Memory B cell (primary cell): Measurements from ENCODE around the gene PPP3CA.

Experiments used
- ATAC-seq: fragments of 150-1000 bp; cut with Tn5 transposase; 2 replicates; pipeline ENCODE4 v1.10.0; 2021; ENCODE audit warnings: low read depth, mild to moderate bottlenecking, moderate library complexity
- DNase-seq, 2 donors: peaks; one replicate each; pipeline ENCODE4 v3.0.0; 2022; ENCODE audit warnings: low spot score in 2 of 2
- H3K27ac Mint-ChIP-seq: one replicate; pipeline ENCODE4 v1.8.0; 2022; ENCODE audit warnings: mild to moderate bottlenecking, moderate library complexity, mixed read lengths
- H3K27me3 Mint-ChIP-seq: one replicate; pipeline ENCODE4 v1.8.0; 2022; ENCODE audit warnings: mixed read lengths
- H3K36me3 Mint-ChIP-seq: one replicate; pipeline ENCODE4 v1.8.0; 2022; ENCODE audit warnings: mild to moderate bottlenecking, mixed read lengths
- H3K4me1 Mint-ChIP-seq: one replicate; pipeline ENCODE4 v1.8.0; 2022; ENCODE audit warnings: mixed read lengths
- H3K4me3 Mint-ChIP-seq: one replicate; pipeline ENCODE4 v1.8.0; 2022; ENCODE audit warnings: mild to moderate bottlenecking, moderate library complexity, mixed read lengths
- H3K9me3 Mint-ChIP-seq: one replicate; pipeline ENCODE4 v1.8.0; 2022; ENCODE audit warnings: mixed read lengths

Gene PPP3CA

GRCh38 chr4:101218346-101218745, 129.0 kb downstream of the PPP3CA start:
- Mint-ChIP-seq H3K4me3 (no peak overlapping the region), H3K9me3 (no peaks in the 10 kb centered on the region), H3K27ac (no peak overlapping the region), H3K27me3 (no peaks in the 10 kb centered on the region), H3K4me1 (peaks cover 38% of the 10 kb centered on the region), H3K36me3 (no peaks in the 10 kb centered on the region)
- ATAC-seq (no peak), DNase-seq (no peak)

DNA sequence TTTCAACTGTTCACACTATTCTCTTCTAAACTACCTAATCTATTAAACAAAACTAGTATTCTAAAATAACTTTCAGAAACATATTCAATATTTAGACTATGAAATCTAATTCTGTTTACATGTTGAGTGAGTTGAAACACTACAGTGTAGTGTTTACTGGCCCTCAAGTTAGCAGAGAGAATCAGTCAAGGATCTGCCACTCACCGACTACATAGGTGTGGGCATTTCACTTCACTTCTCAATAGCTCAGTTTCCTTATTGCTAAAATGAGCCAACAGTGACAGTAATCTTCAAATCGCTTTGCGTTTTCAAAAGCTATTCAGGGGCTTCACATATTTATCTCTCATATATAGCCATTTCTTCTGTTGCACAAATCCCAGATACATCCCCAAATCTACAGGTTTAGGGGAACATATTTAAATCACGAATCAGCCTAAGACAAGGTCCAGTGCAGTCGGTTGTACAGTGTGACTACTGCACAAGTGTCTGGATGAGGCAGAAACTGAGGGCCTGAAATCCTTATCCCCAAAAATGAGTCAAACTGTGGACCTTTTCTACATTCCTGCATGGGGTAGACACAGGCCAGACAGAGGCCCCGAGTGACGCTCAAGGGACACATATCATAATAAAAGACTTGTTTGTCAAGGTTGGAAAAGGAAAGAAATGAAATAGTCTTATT, 129.8 kb downstream of the PPP3CA start:
- Mint-ChIP-seq H3K27ac (peak overlapping the region; percentile 19), H3K9me3 (no peaks in the 10 kb centered on the region)

GRCh38 chr4:101211146-101211553, 136.2 kb downstream of the PPP3CA start:
- no peak for DNase-seq
- Mint-ChIP-seq H3K27ac (no peak overlapping the region), H3K9me3 (no peaks in the 10 kb centered on the region), H3K4me1 (peaks cover 43% of the 10 kb centered on the region), H3K4me3 (no peak overlapping the region), H3K27me3 (no peaks in the 10 kb centered on the region), H3K36me3 (no peaks in the 10 kb centered on the region)
- no peak for ATAC-seq

More for the DNA sequence above, 129.8 kb downstream of the PPP3CA start:
- no peaks in the 10 kb centered on the region for H3K36me3 Mint-ChIP-seq
- no peaks in the 10 kb centered on the region for H3K27me3 Mint-ChIP-seq
- no peak for ATAC-seq
- peaks cover 31% of the 10 kb centered on the region for H3K4me1 Mint-ChIP-seq
- H3K4me3 Mint-ChIP-seq = no peak overlapping the region
- no peak for DNase-seq

GRCh38 chr4:101210331-101210730, 137.0 kb downstream of the PPP3CA start:
- ATAC-seq (no peak), DNase-seq (no peak)
- Mint-ChIP-seq H3K9me3 (no peaks in the 10 kb centered on the region), H3K27ac (no peak overlapping the region), H3K4me1 (peaks cover 49% of the 10 kb centered on the region), H3K27me3 (no peaks in the 10 kb centered on the region), H3K36me3 (no peaks in the 10 kb centered on the region), H3K4me3 (no peak overlapping the region)

DNA sequence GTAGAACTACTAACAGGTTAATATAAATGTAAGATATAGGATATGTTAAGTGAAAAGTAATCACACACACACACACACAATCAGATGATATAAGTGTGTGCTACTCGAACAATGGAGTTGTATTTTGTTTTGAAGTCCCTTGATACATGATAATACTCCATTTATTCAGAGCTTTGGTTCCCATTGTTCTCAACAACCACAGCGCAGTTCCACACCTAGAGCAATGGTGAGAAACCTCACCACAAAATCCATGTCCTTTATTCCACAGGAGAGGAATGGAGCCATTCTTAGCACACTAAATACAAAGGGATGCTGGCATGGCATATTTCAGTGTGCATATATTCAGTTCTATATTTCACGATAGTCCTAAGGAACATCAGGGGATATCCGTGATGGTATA, 139.2 kb downstream of the PPP3CA start:
- Mint-ChIP-seq H3K27ac (no peak overlapping the region), H3K9me3 (no peaks in the 10 kb centered on the region), H3K4me1 (peaks cover 43% of the 10 kb centered on the region), H3K27me3 (no peaks in the 10 kb centered on the region), H3K36me3 (no peaks in the 10 kb centered on the region), H3K4me3 (no peak overlapping the region)
- DNase-seq (no peak), ATAC-seq (no peak)

DNA sequence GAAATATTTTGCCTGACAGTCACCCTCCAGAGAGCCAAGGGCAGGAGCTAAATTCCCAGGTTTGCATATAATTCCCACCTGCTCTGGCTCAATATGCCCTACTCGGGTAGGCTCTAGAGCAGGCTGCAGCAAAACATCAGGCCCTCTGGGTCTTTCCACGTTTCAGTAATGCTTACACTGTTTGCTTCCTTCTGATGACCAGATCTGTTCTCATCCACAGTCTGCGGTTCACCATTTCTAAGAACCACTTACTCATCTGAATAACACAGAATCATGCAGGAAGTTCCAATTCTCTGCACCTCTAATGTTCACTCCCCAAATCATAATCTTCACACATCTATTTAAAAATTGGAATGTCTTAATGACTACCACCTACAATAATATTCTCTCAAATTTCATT, 141.4 kb downstream of the PPP3CA start:
- H3K4me1 Mint-ChIP-seq = peaks cover 44% of the 10 kb centered on the region
- no peaks in the 10 kb centered on the region for H3K27me3 Mint-ChIP-seq
- ATAC-seq = peak; percentile 66
- DNase-seq = no peak
- no peaks in the 10 kb centered on the region for H3K9me3 Mint-ChIP-seq
- no peaks in the 10 kb centered on the region for H3K36me3 Mint-ChIP-seq
- H3K27ac Mint-ChIP-seq = peak overlapping the region; percentile 9
- no peak overlapping the region for H3K4me3 Mint-ChIP-seq

GRCh38 chr4:101201421-101201820, 145.9 kb downstream of the PPP3CA start:
- peaks cover 52% of the 10 kb centered on the region for H3K4me1 Mint-ChIP-seq
- no peaks in the 10 kb centered on the region for H3K27me3 Mint-ChIP-seq
- peak overlapping the region; percentile 60 for H3K27ac Mint-ChIP-seq
- H3K4me3 Mint-ChIP-seq = no peak overlapping the region
- DNase-seq = no peak
- peaks cover under 1% of the 10 kb centered on the region for H3K36me3 Mint-ChIP-seq
- no peak for ATAC-seq
- no peaks in the 10 kb centered on the region for H3K9me3 Mint-ChIP-seq

GRCh38 chr4:101200561-101200960, 146.8 kb downstream of the PPP3CA start:
- Mint-ChIP-seq H3K9me3 (no peaks in the 10 kb centered on the region), H3K4me3 (no peak overlapping the region), H3K27me3 (no peaks in the 10 kb centered on the region), H3K27ac (peak overlapping the region; percentile 71), H3K36me3 (peaks cover 6% of the 10 kb centered on the region), H3K4me1 (peaks cover 49% of the 10 kb centered on the region)
- DNase-seq (no peak), ATAC-seq (no peak)

DNA sequence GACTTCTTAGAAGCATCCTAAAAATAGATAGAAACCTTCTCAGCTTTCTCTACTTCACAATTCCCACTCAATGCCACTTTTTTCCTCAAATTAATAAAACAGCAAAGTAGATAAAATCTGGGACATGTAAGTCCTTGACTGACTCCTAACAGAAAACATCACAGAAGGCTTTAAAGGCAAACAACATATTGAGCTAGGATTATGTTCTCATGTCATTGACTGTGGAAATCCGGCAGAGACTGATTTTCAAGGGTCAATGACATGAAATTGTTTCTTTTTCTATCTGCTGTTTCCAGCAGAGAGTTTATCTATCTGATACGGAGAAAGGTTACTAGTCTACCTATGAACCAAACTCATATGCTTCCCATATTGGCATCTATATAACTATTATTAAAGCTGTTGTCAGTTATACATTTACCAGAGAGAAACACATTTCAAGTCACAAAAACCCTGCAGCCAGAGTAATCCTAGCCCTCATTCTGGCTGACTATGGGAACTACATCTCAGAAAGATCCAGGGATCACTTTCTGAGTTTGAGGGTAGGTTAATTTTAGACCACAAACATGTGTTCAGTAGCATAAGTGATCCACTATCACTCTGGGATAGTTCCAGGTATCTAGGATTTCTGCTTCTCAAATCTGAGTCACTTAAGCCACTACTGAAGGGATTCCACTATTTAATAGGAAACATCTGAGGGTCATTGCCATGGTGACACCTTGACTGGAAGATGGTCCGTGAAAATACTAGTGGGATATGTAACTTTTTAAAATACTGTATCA, 147.6 kb downstream of the PPP3CA start:
- peaks cover 46% of the 10 kb centered on the region for H3K4me1 Mint-ChIP-seq
- H3K36me3 Mint-ChIP-seq = peaks cover 6% of the 10 kb centered on the region

DNA sequence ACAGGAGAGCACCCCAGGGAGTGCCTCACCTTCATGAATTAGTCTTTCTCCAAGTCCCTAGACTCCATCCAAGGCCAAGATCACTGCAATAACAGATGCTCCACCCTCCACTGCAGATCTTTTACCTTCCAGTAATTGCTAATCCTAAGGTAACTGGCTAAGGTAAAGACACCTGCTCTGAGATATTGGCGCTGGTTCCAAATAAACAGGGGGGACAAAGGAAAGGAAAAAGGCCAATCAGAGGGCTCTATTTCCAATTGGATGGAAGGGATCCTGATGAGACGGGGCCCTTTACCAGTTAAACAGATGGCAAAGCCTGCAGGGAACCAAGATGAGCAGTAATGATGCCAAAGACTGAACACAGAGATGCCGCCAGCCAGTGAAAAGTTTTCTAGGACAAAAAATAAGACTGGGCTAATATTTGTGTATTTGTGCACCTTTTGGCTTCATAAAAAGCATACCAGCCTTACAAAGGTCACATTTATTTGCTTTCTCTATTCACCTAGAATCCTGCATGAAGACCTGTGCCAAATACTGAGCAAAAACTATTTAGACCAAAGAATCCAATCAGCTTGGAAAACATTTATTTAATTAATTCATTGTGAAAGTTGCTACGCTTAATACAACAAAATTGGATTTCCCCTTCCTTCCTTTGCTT, 148.5 kb downstream of the PPP3CA start:
- H3K36me3 Mint-ChIP-seq = peaks cover 6% of the 10 kb centered on the region
- peak overlapping the region; percentile 71 for H3K27ac Mint-ChIP-seq

More for the DNA sequence above, 147.6 kb downstream of the PPP3CA start:
- peak overlapping the region; percentile 71 for H3K27ac Mint-ChIP-seq
- ATAC-seq (no peak), DNase-seq (no peak)
- H3K4me3 Mint-ChIP-seq = no peak overlapping the region
- no peaks in the 10 kb centered on the region for H3K9me3 Mint-ChIP-seq
- no peaks in the 10 kb centered on the region for H3K27me3 Mint-ChIP-seq

GRCh38 chr4:101197350-101197749, 150.0 kb downstream of the PPP3CA start:
- no peaks in the 10 kb centered on the region for H3K27me3 Mint-ChIP-seq
- no peak overlapping the region for H3K4me3 Mint-ChIP-seq
- H3K4me1 Mint-ChIP-seq = peaks cover 47% of the 10 kb centered on the region
- DNase-seq = no peak
- H3K27ac Mint-ChIP-seq = peak overlapping the region; percentile 40
- H3K9me3 Mint-ChIP-seq = no peaks in the 10 kb centered on the region
- peaks cover 11% of the 10 kb centered on the region for H3K36me3 Mint-ChIP-seq
- ATAC-seq = no peak

More for the DNA sequence above, 148.5 kb downstream of the PPP3CA start:
- Mint-ChIP-seq H3K4me1 (peaks cover 46% of the 10 kb centered on the region), H3K27me3 (no peaks in the 10 kb centered on the region), H3K4me3 (no peak overlapping the region), H3K9me3 (no peaks in the 10 kb centered on the region)
- DNase-seq (no peak), ATAC-seq (no peak)

DNA sequence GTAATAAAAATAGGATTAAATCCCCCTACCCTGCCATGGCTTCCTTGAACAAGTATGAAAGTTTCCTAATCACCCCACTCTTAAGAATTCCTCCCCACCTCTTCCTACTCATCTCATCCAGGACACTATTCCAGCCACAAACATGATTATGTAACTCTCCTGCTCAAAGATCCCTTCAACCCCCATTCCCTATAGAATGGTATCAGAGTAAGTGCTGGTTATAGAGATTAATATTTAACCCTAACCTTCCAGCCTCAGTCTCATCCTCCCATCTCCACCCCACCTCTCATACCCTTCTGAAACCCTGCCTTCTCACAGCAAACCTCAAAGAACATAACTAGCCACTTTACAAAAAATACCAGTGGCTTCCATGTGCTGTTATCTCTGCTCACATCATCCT, 155.1 kb downstream of the PPP3CA start:
- Mint-ChIP-seq H3K4me3 (no peak overlapping the region), H3K36me3 (peaks cover 20% of the 10 kb centered on the region), H3K27me3 (no peaks in the 10 kb centered on the region), H3K9me3 (no peaks in the 10 kb centered on the region), H3K27ac (peak overlapping the region; percentile 63), H3K4me1 (peaks cover 28% of the 10 kb centered on the region)
- DNase-seq (no peak), ATAC-seq (no peak)

GRCh38 chr4:101191302-101192098, 155.8 kb downstream of the PPP3CA start:
- Mint-ChIP-seq H3K9me3 (no peaks in the 10 kb centered on the region), H3K27me3 (no peaks in the 10 kb centered on the region), H3K4me1 (peaks cover 29% of the 10 kb centered on the region), H3K36me3 (peaks cover 20% of the 10 kb centered on the region), H3K4me3 (no peak overlapping the region), H3K27ac (peak overlapping the region; percentile 63)
- no peak for ATAC-seq
- no peak for DNase-seq
